Gastrocnemius medialis (tissue), 4 donors: ENCODE data around the gene KDM6A.
"Not testable (repeated sequence)": the region's sequence is repeated elsewhere in the genome, so short reads cannot be mapped to it uniquely, and the experiment has no call there.

Experiments
- CTCF ChIP-seq, 5 experiments: fragments of 450-650 bp in 3 of 5; fragments of 200-600 bp in 2 of 5; sonication (generic) in 2 of 5; IDR thresholded peaks in 4 of 5; conservative IDR thresholded peaks in 1 of 5; 1 replicate in 4 of 5; 2 replicates in 1 of 5; pipeline ENCODE4 v1.5.1; 2016 to 2019; ENCODE audit warnings: antibody characterized with exemption in 5 of 5, mild to moderate bottlenecking in 3 of 5, moderate library complexity in 3 of 5
- POLR2A ChIP-seq, 2 donors: fragments of 450-650 bp; IDR thresholded peaks; one replicate each; pipeline ENCODE4 v1.6.1; 2017; ENCODE audit warnings: antibody characterized with exemption in 2 of 2, mild to moderate bottlenecking in 2 of 2, moderate library complexity in 2 of 2

DNA sequence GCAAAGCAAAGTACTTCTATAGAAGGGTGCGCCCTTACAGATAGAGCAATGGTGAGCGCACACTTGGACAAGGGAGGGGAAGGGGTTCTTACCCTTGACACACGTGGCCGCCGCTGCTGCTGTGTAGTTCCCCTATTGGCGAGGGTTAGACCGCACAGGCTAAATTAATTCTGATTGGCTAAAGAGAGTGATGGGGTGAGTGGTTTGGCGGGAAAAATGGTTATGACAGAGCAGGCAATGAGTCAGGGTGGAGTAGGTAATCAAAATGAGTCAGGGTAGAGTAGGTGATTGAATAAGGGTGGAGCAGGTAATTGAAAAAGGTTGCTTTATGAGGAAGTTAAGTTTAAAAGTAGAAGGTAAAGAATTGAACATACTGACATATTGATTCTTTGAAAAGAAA lies 126.2 kb downstream of the KDM6A start:
- not testable (repeated sequence) for TF ChIP-seq POLR2A (IDR thresholded peaks at IDR 0.05); CTCF (IDR thresholded peaks at IDR 0.05 in 4 of 5, conservative IDR thresholded peaks at IDR 0.05 in 1 of 5)
